Stimulated activated CD8-positive, alpha-beta memory T cell treated with anti-CD3 and anti-CD28 coated beads, Interleukin-2, amount 100 ng/mL, for 1 hour (primary cell): ENCODE data around the gene HLA-E.
"Not testable (repeated sequence)": the region's sequence is repeated elsewhere in the genome, so short reads cannot be mapped to it uniquely, and the experiment has no call there.

ENCODE experiments used
- DNase-seq, 2 donors: peaks; one replicate each; pipeline ENCODE4 v3.0.0-alpha.2; 2020; ENCODE audit warnings: low read depth in 2 of 2

Gene HLA-E

DNA sequence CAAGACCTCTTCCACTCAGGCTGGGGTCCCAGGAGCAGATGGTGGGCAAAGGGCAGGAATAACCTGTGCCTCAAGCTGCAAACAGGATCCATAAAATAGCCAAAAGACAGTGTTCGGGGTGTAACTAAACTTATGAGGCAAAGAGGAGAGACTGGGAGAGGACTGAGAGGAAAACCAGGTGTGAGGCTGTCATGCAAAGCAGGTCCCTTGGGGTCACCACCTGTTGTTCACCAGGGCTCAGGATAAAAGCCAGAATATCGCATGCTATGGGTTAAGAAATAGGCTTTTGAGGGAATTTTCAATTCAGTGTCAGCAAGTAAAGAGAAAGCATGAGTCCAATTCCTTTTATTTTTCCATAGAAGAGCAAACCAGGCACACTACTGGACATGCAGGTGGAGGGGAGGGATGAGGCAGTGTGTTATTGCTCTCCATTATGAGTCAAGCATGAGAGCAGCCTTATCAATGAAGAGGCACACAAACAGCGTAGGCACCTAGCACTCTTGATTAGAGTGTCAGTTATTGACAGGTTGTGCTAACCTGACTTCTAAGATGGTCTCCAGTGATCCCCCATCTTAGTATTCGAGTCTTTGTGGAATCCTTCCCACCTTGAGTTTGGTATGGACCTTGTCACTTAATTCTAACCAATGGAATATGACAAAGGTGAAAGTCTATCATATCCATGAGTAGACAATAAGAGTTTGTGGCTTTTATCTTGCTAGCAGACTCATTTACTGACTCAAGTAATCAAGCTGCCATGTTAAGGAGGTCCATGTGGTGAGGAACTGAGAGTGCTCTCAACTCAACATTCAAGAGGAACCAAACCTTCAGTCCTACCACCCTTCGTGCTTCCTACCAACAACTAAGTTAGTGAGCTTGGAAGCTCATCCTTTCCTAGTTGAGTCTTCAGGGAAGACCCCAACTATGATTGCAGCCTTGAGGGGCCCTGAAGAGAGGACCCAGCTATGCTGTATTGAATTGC is 18.8 kb downstream of the HLA-E start:
- no peak for DNase-seq

DNA sequence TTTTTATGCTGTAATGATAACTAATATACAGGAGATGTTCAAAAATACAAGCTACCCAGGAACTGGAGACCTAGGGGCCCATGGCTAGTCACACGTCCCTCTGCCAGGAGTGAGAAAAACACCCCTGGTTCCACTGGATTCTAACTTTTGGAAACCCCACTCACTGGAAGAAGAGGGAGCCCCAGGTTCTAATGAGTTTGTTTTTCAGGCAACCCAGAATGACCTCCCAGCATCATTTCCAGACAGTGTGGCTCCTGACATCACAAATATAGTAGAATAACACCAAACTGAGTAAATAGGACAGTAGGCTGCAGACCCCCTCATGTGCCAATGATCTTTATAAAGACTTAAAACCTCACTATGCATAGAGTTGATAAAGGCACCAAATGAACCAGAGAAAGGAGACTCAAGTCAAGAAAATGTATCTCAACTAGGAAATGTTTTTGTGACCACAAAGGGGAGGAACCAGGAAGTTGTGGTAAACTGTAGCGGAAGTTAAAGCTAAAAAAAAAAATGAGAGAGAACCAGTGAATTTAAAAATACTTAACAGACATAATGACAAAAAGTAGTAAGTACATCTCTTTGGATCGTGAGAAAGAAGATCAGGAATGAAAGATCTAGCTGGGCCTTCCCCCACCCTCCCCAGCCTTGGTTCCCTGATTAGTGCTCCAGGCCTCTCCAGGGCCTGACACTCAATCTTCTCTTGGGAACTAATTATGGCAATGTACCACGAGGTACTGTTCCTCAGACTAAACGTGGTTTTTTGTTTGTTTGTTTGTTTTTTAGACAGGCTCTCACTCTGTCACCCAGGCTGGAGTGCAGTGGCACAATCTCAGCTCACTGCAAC is 19.8 kb downstream of the HLA-E start:
- no peak for DNase-seq

DNA sequence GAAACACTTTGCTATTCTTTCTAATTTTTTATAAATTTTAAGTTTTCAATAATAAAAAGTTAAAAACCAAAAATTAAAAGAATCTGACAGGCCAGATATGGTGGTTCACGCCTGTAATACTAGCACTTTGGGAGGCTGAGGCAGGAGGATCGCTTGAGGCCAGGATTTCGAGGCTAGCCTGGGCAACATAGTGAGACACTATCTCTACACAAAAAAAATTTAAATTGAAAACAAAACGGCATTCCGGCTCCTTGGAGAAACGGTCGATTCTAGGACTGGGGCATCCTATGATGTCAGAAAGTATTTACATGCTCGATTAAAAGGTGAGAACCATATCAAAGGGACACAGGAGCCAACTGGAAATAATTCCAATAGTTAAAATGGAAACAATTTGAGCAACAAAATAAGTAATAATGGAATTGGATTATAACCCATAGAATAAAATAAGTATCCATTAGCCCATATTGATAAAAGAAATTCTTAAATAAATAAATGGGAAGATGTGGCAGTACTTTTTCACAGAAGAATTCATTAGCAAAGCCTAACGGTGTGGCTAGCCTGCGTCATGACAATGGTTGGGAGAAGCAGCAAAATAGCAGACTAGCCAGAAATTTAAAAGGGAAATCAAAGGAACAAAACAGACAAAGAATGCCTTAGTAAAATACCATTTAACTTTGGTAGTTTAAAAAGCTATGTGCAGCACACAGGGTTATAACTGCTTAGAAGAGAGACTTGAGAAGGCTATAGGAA is 21.3 kb downstream of the HLA-E start:
- no peak for DNase-seq

DNA sequence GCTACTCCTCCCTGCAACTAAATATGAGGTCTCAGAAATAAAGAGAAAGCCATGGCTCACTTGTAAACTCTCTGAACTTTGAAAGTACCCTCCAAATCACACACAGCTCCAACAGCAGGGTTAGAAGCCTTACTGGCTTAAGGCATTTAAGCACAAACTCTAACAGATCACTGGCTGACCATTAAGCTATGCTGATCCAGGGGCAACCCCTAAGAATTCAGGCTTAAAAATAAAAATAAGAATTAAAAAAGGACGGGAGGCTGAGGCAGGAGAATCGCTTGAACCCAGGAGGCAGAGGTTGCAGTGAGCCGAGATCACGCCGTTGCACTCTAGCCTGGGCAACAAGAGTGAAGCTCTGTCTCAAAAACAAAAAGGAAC is 21.8 kb downstream of the HLA-E start:
- no peak for DNase-seq

DNA sequence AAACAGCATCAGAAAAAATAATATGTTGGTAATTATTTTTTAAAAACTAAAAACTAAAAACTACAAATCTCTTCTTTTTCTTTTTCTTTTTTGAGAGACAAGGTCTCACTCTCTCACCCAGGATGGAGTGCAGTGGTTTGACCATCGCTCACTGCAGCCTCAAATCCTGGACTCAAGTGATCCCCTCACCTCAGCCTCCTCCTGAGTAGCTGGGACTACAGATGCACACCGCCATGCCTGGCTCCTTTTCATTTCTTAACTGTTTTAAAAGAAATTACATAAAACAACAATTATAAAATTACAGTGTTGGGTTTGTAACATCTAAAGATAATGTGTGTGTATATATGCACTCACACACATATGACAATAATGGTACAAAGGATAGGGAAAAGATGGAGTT is 24.1 kb downstream of the HLA-E start:
- no peak for DNase-seq

DNA sequence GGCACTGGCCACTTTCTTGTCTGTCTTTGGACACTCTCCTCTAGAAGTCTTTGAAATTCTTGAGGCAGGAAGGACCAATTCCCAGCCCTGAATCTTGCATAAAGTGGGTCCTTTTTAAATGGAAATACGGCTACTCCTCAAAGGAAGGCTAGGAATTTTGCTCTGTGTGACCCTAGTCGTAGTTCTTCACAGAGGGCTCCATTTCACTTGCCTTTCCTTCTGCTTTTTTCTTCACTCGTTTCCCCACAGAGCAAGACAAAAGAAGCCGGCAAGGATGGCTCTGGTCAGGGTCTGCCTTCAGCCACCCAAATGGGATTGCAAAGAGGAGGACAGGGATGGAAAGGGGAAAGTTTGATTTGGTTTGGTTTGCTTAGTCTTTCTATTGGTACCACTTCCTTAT is 25.8 kb downstream of the HLA-E start:
- DNase-seq = no peak

DNA sequence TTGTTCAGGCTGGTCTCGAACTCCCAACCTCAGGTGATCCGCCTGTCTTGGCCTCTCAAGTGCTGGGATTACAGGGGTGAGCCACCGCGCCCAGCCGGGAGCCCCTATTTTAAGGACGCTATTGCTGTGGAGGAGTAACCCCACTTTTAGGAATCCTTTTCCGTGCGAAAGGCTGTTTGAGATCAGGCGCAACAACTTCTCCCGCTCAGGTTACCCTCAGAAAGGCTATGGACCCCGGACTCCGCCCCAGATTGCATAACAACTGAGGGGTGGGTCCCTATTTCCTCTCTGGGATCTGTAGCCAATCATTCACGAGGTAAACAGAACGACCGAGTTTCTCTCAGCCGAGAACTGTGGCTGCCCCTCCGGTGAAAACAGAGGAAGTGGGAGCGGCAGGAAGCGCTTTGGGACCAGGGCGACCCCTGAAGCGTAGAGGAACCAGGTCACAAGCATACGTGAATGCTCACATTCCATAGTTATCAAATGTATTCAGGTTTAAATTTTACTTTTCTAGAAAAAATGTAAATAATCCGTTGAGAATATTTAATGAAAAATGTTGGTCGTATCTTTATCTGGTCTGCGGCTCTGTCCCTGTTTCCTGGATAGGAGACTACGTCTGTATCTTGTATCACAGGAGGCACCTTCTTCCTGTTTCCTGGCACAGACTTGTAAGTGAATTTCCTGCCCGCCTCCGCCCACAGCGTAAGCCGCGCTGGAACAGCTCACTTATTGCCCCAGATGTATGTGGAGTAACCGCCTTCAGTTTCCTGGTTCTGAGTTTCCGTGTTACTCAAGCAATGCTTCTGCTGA is 26.8 kb downstream of the HLA-E start:
- DNase-seq = peak; percentile 76 to 79

DNA sequence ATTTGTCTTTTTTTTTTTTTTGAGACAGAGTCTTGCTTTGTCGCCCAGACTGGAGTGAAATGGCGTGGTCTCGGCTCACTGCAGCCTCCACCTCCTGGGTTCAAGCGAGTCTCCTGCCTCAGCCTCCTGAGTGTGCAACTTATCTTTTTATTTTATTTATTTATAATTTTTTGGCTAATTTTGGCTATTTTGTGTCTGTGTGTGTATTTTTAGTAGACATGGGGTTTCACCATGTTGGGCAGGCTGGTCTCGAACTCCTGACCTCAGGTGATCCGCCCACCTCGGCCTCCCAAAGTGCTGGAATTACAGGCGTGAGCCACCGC is 27.4 kb downstream of the HLA-E start:
- DNase-seq = not testable (repeated sequence)

DNA sequence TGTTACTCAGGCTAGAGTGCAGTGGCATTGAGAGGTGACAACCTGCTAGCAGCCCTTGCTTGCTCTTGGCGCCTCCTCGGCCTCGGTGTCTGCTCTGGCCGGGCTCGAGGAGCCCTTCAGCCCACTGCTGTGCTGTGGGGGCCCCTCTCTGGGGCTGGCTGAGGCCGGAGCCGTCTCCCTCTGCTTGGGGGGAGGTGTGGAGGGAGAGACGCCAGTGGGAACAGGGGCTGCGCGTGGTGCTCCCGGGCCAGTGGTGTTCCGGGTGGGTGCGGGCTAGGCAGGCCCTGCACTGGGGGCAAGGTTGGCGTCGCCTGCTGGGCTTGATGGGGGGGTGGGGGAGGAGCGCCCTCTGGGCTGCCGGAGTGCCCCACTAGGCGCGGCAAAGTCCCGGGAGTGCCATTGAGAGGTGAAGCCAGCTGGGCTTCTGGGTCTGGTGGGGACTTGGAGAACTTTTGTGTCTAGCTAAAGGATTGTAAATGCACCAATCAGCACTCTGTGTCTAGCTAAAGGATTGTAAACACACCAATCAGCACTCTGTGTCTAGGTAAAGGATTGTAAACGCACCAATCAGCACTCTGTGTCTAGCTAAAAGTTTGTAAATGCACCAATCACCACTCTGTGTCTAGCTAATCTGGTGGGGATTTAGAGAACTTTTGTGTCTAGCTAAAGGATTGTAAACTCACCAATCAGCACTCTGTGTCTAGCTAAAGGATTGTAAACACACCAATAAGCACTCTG is 28.6 kb downstream of the HLA-E start:
- DNase-seq = not testable (repeated sequence)

DNA sequence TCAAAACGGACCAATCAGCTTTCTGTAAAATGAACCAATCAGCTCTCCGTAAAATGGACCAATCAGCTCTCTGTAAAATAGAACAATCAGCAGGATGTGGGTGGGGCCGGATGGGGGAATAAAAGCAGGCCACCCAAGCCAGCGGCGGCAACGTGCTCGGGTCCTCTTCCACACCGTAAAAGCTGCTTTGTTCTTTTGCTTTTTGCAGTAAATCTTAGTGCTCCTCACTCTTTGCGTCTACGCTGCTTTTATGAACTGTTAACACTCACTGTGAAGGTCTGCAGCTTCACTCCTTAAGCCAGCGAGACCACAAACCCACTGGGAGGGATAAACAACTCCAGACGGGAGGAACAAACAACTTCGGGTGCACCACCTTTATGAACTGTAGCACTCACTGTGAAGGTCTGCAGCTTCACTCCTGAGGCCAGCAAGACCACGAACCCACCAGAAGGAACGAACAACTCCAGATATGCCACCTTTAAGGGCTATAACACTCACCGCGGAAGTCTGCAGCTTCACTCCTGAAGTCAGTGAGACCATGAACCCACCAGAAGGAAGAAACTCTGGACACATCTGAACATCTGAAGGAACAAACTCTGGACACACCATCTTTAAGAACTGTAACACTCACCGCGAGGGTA is 29.3 kb downstream of the HLA-E start:
- DNase-seq = not testable (repeated sequence)

DNA sequence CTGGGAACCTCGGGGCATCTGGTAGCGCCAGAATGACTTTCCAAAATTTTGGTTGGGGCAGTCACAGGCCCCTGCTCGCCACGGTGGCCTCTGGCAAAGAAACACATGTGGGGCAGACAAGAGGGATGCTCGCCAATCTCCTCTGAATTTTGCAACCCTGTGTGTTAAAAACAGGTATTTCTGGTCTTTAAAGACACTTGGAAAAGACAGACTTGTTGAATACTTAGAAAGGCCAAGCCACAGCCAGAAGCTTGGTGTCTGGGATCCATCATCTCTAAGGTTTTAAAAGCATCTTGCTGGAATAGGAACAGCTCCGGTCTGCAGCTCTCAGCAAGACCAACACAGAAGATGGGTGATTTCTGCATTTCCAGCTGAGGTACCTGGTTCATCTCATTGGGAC is 31.2 kb downstream of the HLA-E start:
- DNase-seq = no peak

DNA sequence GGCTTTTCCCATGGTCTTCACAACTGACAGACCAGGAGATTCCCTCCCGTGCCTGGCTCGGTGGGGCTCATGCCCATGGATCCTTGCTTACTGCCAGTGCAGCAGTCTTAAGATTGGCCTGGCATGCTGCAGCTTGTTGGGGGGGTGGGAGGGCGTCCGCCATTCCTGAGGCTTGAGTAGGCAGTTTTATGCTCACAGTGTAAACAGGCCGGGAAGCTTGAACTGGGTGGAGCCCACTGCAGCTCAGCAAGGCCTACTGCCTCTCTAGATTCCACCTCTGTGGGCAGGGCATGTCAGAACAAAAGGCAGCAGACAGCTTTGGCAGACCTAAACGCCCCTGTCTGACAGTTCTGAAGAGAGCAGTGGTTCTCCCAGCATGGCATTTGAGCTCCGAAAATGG is 31.8 kb downstream of the HLA-E start:
- not testable (repeated sequence) for DNase-seq

DNA sequence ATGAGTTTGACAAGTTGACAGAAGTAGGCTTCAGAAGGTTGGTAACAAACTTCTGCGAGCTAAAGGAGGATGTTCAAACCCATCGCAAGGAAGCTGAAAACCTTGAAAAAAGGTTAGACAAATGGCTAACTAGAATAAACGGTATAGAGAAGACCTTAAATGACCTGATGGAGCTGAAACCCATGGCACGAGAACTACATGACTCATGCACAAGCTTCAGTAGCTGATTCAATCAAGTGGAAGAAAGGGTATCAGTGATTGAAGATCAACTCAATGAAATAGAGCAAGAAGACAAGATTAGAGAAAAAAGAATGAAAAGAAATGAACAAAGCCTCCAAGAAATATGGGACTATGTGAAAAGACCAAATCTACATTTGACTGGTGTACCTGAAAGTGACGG is 32.6 kb downstream of the HLA-E start:
- not testable (repeated sequence) for DNase-seq

DNA sequence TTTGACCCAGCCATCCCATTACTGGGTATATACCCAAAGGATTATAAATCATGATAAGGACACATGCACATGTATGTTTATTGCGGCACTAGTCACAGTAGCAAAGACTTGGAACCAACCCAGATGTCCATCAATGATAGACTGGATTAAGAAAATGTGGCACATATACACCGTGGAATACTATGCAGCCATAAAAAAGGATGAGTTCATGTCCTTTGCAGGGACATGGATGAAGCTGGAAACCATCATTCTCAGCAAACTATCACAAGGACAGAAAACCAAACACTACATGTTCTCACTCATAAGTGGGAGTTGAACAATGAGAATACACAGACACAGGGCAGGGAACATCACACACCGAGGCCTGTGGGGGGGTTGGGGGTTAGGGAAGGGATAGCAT is 37.1 kb downstream of the HLA-E start:
- DNase-seq = not testable (repeated sequence)

DNA sequence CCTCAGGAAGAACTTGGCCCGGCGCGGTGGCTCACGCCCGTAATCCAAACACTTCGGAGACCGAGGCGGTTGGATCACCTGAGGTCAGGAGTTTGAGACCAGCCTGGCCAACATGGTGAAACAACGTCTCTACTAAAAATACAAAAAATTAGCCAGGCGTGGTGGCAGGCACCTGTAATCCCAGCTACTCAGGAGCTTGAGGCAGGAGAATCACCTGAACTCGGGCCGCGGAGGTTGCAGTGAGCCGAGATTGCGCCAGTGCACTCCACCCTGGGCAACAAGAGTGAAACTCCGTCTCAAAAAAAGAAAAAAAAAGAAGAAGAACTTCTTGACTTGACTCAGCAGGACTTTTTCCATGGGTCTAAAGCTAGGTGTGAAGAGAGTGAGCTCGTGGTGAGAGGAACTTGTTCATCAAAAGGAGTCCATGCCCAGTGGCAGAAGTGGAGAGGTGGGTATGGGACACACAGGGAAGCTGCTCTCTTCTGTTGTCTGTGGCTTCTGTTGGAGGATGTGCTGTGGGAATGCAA is 40.1 kb downstream of the HLA-E start:
- DNase-seq = not testable (repeated sequence)

DNA sequence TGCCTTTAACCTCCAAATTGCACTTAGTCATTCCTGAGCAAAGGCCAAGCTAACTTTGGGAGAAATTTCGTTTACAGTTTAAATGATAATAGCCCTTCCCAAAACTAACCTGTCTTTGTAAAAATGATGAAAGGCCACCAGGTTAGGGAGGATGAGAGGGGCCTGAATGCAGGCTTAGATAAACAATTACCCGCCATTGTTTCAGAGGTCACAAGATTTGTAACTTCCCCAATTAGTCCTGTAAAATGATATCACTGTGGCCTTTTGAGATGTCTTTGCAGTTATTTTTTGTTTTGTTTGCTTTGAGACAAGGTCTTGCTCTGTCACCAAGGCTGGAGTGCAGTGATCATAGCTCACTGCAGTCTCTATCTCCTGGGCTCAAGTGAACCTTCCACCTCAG is 40.7 kb downstream of the HLA-E start:
- DNase-seq = no peak

DNA sequence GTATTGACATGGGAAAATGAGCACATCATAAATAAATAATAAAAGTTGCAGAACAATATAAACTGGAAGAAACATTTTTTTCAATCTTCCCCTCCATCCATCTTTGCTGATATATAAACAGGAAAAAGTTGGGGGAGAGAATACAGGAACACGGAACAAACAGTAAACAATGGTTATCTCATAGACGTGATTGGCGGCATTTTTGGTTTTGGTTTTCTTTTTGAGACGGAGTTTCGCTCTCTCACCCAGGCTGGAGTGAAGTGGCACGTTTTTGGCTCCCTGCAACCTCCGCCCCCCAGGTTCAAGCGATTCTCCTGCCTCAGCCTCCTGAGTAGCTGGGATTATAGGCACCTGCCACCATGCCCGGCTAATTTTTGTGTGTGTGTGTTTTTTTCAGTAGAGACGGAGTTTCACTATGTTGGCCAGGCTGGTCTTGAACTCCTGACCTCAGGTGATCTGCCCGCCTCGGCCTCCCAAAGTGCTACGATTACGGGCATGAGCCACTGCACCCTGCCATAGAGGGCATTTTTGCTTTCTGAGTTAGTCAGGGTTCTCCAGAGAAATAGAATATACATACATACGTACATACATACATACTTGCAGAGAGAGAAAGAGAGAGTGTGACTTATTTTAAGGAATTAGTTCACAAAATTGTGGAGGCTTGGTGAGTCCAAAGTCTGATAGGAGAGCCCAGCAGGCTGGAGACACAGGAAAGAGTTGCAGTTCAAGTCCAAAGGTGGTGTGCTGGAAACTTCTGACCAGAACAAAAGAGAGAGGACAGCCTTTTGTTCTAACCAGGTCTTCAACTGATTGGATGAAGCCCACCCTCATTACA is 44.4 kb downstream of the HLA-E start:
- no peak for DNase-seq

DNA sequence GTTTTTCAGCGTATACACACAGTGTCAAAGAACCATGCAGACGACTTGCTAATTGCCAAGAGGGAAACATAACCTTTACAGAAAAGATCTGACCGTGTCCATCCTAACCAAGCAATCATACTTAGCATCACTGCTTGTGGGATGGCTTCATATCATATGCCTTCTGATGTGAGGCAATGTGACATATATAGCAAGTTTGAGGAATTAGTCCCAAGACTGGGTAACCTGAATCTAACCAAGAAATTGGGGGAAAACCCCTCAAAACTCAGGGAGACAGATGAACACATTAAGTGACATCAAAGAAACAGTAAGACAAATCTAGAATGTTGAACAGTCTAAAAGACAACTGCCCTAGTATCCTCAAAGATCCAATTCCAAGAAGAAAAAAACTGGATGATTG is 48.6 kb downstream of the HLA-E start:
- no peak for DNase-seq
